H9 (cell line): Measurements from ENCODE around the gene AMER3. TPM values are rescaled to one million over a fixed set of nuclear protein-coding genes. Genes with fewer than 3 reads are reported as not detected.

Experiments used
- DNase-seq: peaks from one replicate; pipeline ENCODE4 v3.0.0-alpha.2; 2017
- H2AFZ ChIP-seq: one replicate; pipeline ENCODE4 v1.6.1; 2013; ENCODE audit warnings: mild to moderate bottlenecking, low read length, control low read depth, moderate library complexity
- H2AK5ac ChIP-seq: 2 replicates; pipeline ENCODE4 v1.6.1; 2013; ENCODE audit warnings: low read length, control low read depth, mixed read lengths; ENCODE audit not compliant: insufficient read length
- H2BK120ac ChIP-seq: one replicate; pipeline ENCODE4 v1.6.1; 2013; ENCODE audit warnings: low read depth, mild to moderate bottlenecking, low read length, control low read depth, inconsistent platforms; ENCODE audit not compliant: poor library complexity, severe bottlenecking
- H2BK12ac ChIP-seq: 2 replicates; pipeline ENCODE4 v1.6.1; 2013; ENCODE audit warnings: low read length, control low read depth, mixed read lengths, low read depth; ENCODE audit not compliant: insufficient read length
- H2BK15ac ChIP-seq: 2 replicates; pipeline ENCODE4 v1.6.1; 2013; ENCODE audit warnings: low read depth, low read length, control low read depth
- H2BK20ac ChIP-seq: one replicate; pipeline ENCODE4 v1.6.1; 2013; ENCODE audit warnings: low read depth, mild to moderate bottlenecking, low read length, control low read depth, inconsistent platforms; ENCODE audit not compliant: poor library complexity, severe bottlenecking
- H2BK5ac ChIP-seq: 2 replicates; pipeline ENCODE4 v1.6.1; 2013; ENCODE audit warnings: low read length, control low read depth, mixed read lengths; ENCODE audit not compliant: insufficient read length
- H3K14ac ChIP-seq: 2 replicates; pipeline ENCODE4 v1.6.1; 2013; ENCODE audit warnings: low read length, control low read depth; ENCODE audit not compliant: insufficient read depth
- H3K18ac ChIP-seq: 2 replicates; pipeline ENCODE4 v1.6.1; 2013; ENCODE audit warnings: low read depth, mild to moderate bottlenecking, mixed read lengths, low read length, control low read depth; ENCODE audit not compliant: insufficient read length
- H3K23ac ChIP-seq: 2 replicates; pipeline ENCODE4 v1.6.1; 2013; ENCODE audit warnings: low read length, control low read depth, mixed read lengths, low read depth; ENCODE audit not compliant: insufficient read length
- H3K23me2 ChIP-seq: 2 replicates; pipeline ENCODE4 v1.6.1; 2013; ENCODE audit warnings: low read depth, mild to moderate bottlenecking, mixed read lengths, low read length, control low read depth; ENCODE audit not compliant: insufficient read length, poor library complexity, severe bottlenecking
- H3K27ac ChIP-seq: 2 replicates; pipeline ENCODE4 v1.5.1; 2013; ENCODE audit warnings: low read length, control low read depth, mixed read lengths, low read depth; ENCODE audit not compliant: insufficient read length
- H3K27me3 ChIP-seq: 2 replicates; pipeline ENCODE4 v1.6.1; 2013; ENCODE audit warnings: low read length, control low read depth, inconsistent platforms; ENCODE audit not compliant: insufficient read depth
- H3K4ac ChIP-seq: 2 replicates; pipeline ENCODE4 v1.6.1; 2013; ENCODE audit warnings: low read depth, mild to moderate bottlenecking, control low read depth, inconsistent platforms, low read length, moderate library complexity
- H3K4me1 ChIP-seq: 2 replicates; pipeline ENCODE4 v1.6.1; 2013; ENCODE audit warnings: low read length, control low read depth, inconsistent platforms; ENCODE audit not compliant: insufficient read depth
- H3K4me2 ChIP-seq: 2 replicates; pipeline ENCODE4 v1.6.1; 2013; ENCODE audit warnings: low read length, control low read depth, mixed read lengths; ENCODE audit not compliant: insufficient read length, insufficient read depth
- H3K56ac ChIP-seq: 2 replicates; pipeline ENCODE4 v1.6.1; 2013; ENCODE audit warnings: low read depth, mild to moderate bottlenecking, mixed read lengths, low read length, control low read depth; ENCODE audit not compliant: insufficient read length
- H3K79me1 ChIP-seq: 2 replicates; pipeline ENCODE4 v1.6.1; 2013; ENCODE audit warnings: low read depth, mild to moderate bottlenecking, moderate library complexity, low read length, control low read depth, inconsistent platforms; ENCODE audit not compliant: insufficient read depth, poor library complexity, severe bottlenecking
- H3K79me2 ChIP-seq: 2 replicates; pipeline ENCODE4 v1.6.1; 2013; ENCODE audit warnings: low read length, control low read depth, inconsistent platforms; ENCODE audit not compliant: insufficient read depth
- H3K9ac ChIP-seq: 2 replicates; pipeline ENCODE4 v1.6.1; 2013; ENCODE audit warnings: low read length, control low read depth, mixed read lengths; ENCODE audit not compliant: insufficient read length; ENCODE audit errors: extremely low read depth
- H3K9me3 ChIP-seq: one replicate; pipeline ENCODE4 v1.6.1; 2013; ENCODE audit warnings: low read depth, low read length, inconsistent platforms; ENCODE audit not compliant: control insufficient read depth
- H3T11ph ChIP-seq: one replicate; pipeline ENCODE4 v1.6.1; 2013; ENCODE audit warnings: mild to moderate bottlenecking, low read length, control low read depth, inconsistent platforms
- H4K20me1 ChIP-seq: one replicate; pipeline ENCODE4 v1.6.1; 2013; ENCODE audit not compliant: control insufficient read depth, insufficient read length, insufficient read depth
- H4K5ac ChIP-seq: 2 replicates; pipeline ENCODE4 v1.6.1; 2013; ENCODE audit warnings: low read depth, mild to moderate bottlenecking, mixed read lengths, low read length, control low read depth; ENCODE audit not compliant: insufficient read length
- H4K8ac ChIP-seq: replicated peaks from 2 replicates; pipeline ENCODE4 v1.6.1; 2013; ENCODE audit warnings: low read length, control low read depth, mixed read lengths, low read depth; ENCODE audit not compliant: insufficient read length
- H4K91ac ChIP-seq: 2 replicates; pipeline ENCODE4 v1.6.1; 2013; ENCODE audit warnings: low read depth, mild to moderate bottlenecking, moderate library complexity, mixed read lengths, low read length, control low read depth; ENCODE audit not compliant: insufficient read length
- H3K27ac Mint-ChIP-seq, 3 experiments: 2 replicates in 2 of 3; 3 replicates in 1 of 3; pipeline ENCODE4 v1.8.0; 2020 to 2021; ENCODE audit warnings: mixed read lengths in 3 of 3, mild to moderate bottlenecking in 1 of 3, moderate library complexity in 1 of 3
- H3K27me3 Mint-ChIP-seq: 2 replicates; pipeline ENCODE4 v1.8.0; 2021; ENCODE audit warnings: low read depth, mild to moderate bottlenecking, moderate library complexity, mixed read lengths
- H3K36me3 Mint-ChIP-seq, 3 experiments: 2 replicates in 2 of 3; 3 replicates in 1 of 3; pipeline ENCODE4 v1.8.0; 2020 to 2021; ENCODE audit warnings: low read depth in 3 of 3, mixed read lengths in 3 of 3; ENCODE audit not compliant: insufficient read depth in 1 of 3
- H3K4me1 Mint-ChIP-seq, 2 experiments: 2 replicates each; pipeline ENCODE4 v1.8.0; 2020; ENCODE audit warnings: mixed read lengths in 2 of 2
- H3K4me3 Mint-ChIP-seq, 2 experiments: 2 replicates in 1 of 2; 3 replicates in 1 of 2; pipeline ENCODE4 v1.8.0; 2020 to 2021; ENCODE audit warnings: mild to moderate bottlenecking in 2 of 2, mixed read lengths in 2 of 2, moderate library complexity in 1 of 2
- H3K9me3 Mint-ChIP-seq, 2 experiments: 2 replicates in 1 of 2; 3 replicates in 1 of 2; pipeline ENCODE4 v1.8.0; 2020; ENCODE audit warnings: mild to moderate bottlenecking in 2 of 2, mixed read lengths in 2 of 2, moderate library complexity in 1 of 2
- WGBS: extraction: QIAGEN DNeasy Blood & Tissue Kit; methylation state at CpG from one replicate; pipeline ENCODE4 v1.1.7; 2013; ENCODE audit warnings: missing lambda C conversion rate, low lambda C conversion rate, mixed read lengths; ENCODE audit not compliant: insufficient read length; ENCODE audit errors: extremely low coverage; 5-methylcytosine and 5-hydroxymethylcytosine counted together
- total RNA-seq: library from RNA; stranded (reverse); gene quantifications from 2 replicates; pipeline ENCODE4 v1.2.1, GENCODE V29; 2021
- TF ChIP-seq, protein P1 (sequence below): fragments of 200-600 bp; sonication (generic); conservative IDR thresholded peaks from 3 replicates; pipeline ENCODE4 v1.8.0; 2021; ENCODE audit warnings: antibody characterized with exemption, mild to moderate bottlenecking

The AMER3 gene
- total RNA-seq, 1 experiment from 2014 or later: 0.59 TPM

DNA sequence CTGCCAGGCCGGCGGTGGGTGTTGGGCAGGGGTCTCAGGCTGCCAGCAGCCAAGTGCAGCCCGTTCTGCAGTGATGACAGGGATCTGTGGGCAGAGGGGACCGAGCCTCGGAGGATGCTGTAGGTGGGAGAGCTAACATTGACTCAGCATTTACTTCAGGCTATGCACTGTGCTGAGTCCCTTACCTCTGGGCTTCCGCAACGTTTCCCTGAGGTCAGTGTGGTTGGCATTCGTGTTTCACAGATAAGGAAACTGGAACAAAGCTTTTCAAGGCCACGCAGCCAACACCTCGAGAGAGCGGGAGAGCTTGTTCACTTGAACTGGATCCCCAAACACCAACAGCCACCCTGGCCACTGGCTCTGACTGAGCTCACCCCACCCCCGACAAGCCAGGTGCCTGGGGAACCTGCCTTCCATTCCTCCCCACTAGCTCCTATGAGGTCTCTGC lies 27.3 kb upstream of the AMER3 start:
- no peak overlapping the region for H2BK5ac ChIP-seq
- no peak overlapping the region for H3K56ac ChIP-seq
- no peak overlapping the region for H2BK12ac ChIP-seq
- H3K23ac ChIP-seq: no peak overlapping the region
- no peaks in the 10 kb centered on the region for H4K20me1 ChIP-seq
- no peak overlapping the region for H3T11ph ChIP-seq
- peaks cover 13% of the 10 kb centered on the region for H3K23me2 ChIP-seq
- H3K27ac Mint-ChIP-seq: no peak overlapping the region; a peak in 1 of 7 replicates
- no peak overlapping the region for H2BK20ac ChIP-seq
- H4K91ac ChIP-seq: no peak overlapping the region
- no peak overlapping the region for H4K8ac ChIP-seq
- no peak for DNase-seq
- no peak overlapping the region for H2BK15ac ChIP-seq
- H3K4me2 ChIP-seq: peak overlapping the region; percentile 67
- no CpG with 5 or more reads among the region's 12 CpGs for WGBS
- no peak overlapping the region for H3K18ac ChIP-seq
- no peaks in the 10 kb centered on the region for H3K9me3 Mint-ChIP-seq
- H2AK5ac ChIP-seq: no peak overlapping the region
- peak overlapping the region; percentile 72 to 78; a peak in 4 of 5 replicates for H3K4me3 Mint-ChIP-seq
- H3K4me1 ChIP-seq: no peaks in the 10 kb centered on the region
- H3K9ac ChIP-seq: no peak overlapping the region
- no peaks in the 10 kb centered on the region for H3K9me3 ChIP-seq
- H3K79me2 ChIP-seq: no peaks in the 10 kb centered on the region
- peaks cover 28% of the 10 kb centered on the region for H3K27me3 Mint-ChIP-seq
- no peaks in the 10 kb centered on the region for H3K36me3 Mint-ChIP-seq
- H2AFZ ChIP-seq: no peak overlapping the region
- peaks cover 6% of the 10 kb centered on the region in 2 experiments for H3K4me1 Mint-ChIP-seq
- no peak overlapping the region for H4K5ac ChIP-seq
- peaks cover 3% of the 10 kb centered on the region; the same call in 1 of the 2 replicates for H3K27me3 ChIP-seq
- H3K27ac ChIP-seq: no peak overlapping the region
- TF ChIP-seq, protein P1, sequence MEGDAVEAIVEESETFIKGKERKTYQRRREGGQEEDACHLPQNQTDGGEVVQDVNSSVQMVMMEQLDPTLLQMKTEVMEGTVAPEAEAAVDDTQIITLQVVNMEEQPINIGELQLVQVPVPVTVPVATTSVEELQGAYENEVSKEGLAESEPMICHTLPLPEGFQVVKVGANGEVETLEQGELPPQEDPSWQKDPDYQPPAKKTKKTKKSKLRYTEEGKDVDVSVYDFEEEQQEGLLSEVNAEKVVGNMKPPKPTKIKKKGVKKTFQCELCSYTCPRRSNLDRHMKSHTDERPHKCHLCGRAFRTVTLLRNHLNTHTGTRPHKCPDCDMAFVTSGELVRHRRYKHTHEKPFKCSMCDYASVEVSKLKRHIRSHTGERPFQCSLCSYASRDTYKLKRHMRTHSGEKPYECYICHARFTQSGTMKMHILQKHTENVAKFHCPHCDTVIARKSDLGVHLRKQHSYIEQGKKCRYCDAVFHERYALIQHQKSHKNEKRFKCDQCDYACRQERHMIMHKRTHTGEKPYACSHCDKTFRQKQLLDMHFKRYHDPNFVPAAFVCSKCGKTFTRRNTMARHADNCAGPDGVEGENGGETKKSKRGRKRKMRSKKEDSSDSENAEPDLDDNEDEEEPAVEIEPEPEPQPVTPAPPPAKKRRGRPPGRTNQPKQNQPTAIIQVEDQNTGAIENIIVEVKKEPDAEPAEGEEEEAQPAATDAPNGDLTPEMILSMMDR: no peak
- no peak overlapping the region; the same call in 1 of the 2 replicates for H3K14ac ChIP-seq
- no peak overlapping the region for H2BK120ac ChIP-seq
- H3K79me1 ChIP-seq: no peaks in the 10 kb centered on the region
- no peak overlapping the region for H3K4ac ChIP-seq
